Mesenchymal stem cell (in vitro differentiated cells and primary cell): ENCODE results near the gene PARM1.

Source experiments
- DNase-seq: peaks from one replicate; pipeline ENCODE4 v3.0.0-alpha.2; 2013
- H2AFZ ChIP-seq: one replicate; pipeline ENCODE4 v1.6.1; 2013; ENCODE audit warnings: low read depth, mild to moderate bottlenecking, control low read depth, inconsistent platforms, low read length, moderate library complexity
- H2AK5ac ChIP-seq: 2 replicates; pipeline ENCODE4 v1.6.1; 2013; ENCODE audit warnings: low read length, moderate library complexity, mild to moderate bottlenecking, inconsistent platforms; ENCODE audit not compliant: severe bottlenecking
- H2BK120ac ChIP-seq: one replicate; pipeline ENCODE4 v1.6.1; 2013; ENCODE audit warnings: low read depth, mild to moderate bottlenecking, inconsistent platforms, low read length, moderate library complexity
- H2BK12ac ChIP-seq, 2 experiments: one replicate each; pipeline ENCODE4 v1.6.1; 2013; ENCODE audit warnings: inconsistent platforms in 2 of 2, low read length in 2 of 2, mild to moderate bottlenecking in 2 of 2, moderate library complexity in 2 of 2, control low read depth in 1 of 2
- H2BK15ac ChIP-seq: one replicate; pipeline ENCODE4 v1.6.1; 2013; ENCODE audit warnings: mild to moderate bottlenecking, low read depth, inconsistent platforms; ENCODE audit not compliant: poor library complexity, severe bottlenecking
- H2BK5ac ChIP-seq: 2 replicates; pipeline ENCODE4 v1.6.1; 2013; ENCODE audit warnings: low read depth, mild to moderate bottlenecking, low read length, control low read depth, inconsistent platforms; ENCODE audit not compliant: poor library complexity, severe bottlenecking
- H3K14ac ChIP-seq, 2 experiments: one replicate each; pipeline ENCODE4 v1.6.1; 2013; ENCODE audit warnings: inconsistent platforms in 2 of 2, low read length in 2 of 2, control low read depth in 1 of 2, mild to moderate bottlenecking in 1 of 2, moderate library complexity in 1 of 2
- H3K18ac ChIP-seq, 2 experiments: one replicate each; pipeline ENCODE4 v1.6.1; 2013; ENCODE audit warnings: inconsistent platforms in 2 of 2, low read length in 2 of 2, control low read depth in 1 of 2, low read depth in 1 of 2, mild to moderate bottlenecking in 1 of 2
- H3K23ac ChIP-seq, 2 experiments: one replicate each; pipeline ENCODE4 v1.6.1; 2013; ENCODE audit warnings: inconsistent platforms in 2 of 2, low read length in 2 of 2, mild to moderate bottlenecking in 2 of 2, moderate library complexity in 2 of 2, control low read depth in 1 of 2
- H3K27ac ChIP-seq: 2 replicates; pipeline ENCODE4 v1.5.1; 2013; ENCODE audit warnings: mild to moderate bottlenecking, moderate library complexity, low read length, control low read depth, inconsistent platforms; ENCODE audit not compliant: poor library complexity, severe bottlenecking
- H3K27me3 ChIP-seq, 2 experiments: 2 replicates each; pipeline versions ENCODE4 v1.6.1 to v1.7.0; 2013; ENCODE audit warnings: low read length in 2 of 2, mild to moderate bottlenecking in 2 of 2, moderate library complexity in 2 of 2, control low read depth in 1 of 2, inconsistent platforms in 1 of 2; ENCODE audit not compliant: control insufficient read depth in 1 of 2, insufficient read depth in 1 of 2
- H3K36me3 ChIP-seq, 2 experiments: 2 replicates each; pipeline versions ENCODE4 v1.6.1 to v1.7.0; 2013; ENCODE audit warnings: low read length in 2 of 2, control low read depth in 1 of 2, inconsistent platforms in 1 of 2, low read depth in 1 of 2, mild to moderate bottlenecking in 1 of 2; ENCODE audit not compliant: insufficient read depth in 2 of 2, control insufficient read depth in 1 of 2
- H3K4ac ChIP-seq, 2 experiments: one replicate each; pipeline ENCODE4 v1.6.1; 2013; ENCODE audit warnings: inconsistent platforms in 2 of 2, low read length in 2 of 2, mild to moderate bottlenecking in 2 of 2, moderate library complexity in 2 of 2, control low read depth in 1 of 2, low read depth in 1 of 2
- H3K4me1 ChIP-seq: 2 replicates; pipeline ENCODE4 v1.6.1; 2013; ENCODE audit warnings: low read depth, low read length, control low read depth; ENCODE audit not compliant: control insufficient read depth, insufficient read depth
- H3K4me2 ChIP-seq: 2 replicates; pipeline ENCODE4 v1.6.1; 2013; ENCODE audit warnings: low read length, mild to moderate bottlenecking, inconsistent platforms; ENCODE audit not compliant: poor library complexity, severe bottlenecking
- H3K4me3 ChIP-seq, 2 experiments: 2 replicates each; pipeline versions ENCODE4 v1.5.1 to v1.7.0; 2013; ENCODE audit warnings: low read length in 2 of 2, mild to moderate bottlenecking in 2 of 2, control low read depth in 1 of 2, low read depth in 1 of 2; ENCODE audit not compliant: insufficient read depth in 1 of 2
- H3K79me1 ChIP-seq: replicated peaks from 2 replicates; pipeline ENCODE4 v1.6.1; 2013; ENCODE audit warnings: mild to moderate bottlenecking, control low read depth, low read length, inconsistent platforms; ENCODE audit not compliant: poor library complexity, severe bottlenecking
- H3K9ac ChIP-seq: 2 replicates; pipeline ENCODE4 v1.7.0; 2013; ENCODE audit warnings: mild to moderate bottlenecking, low read length, moderate library complexity
- H3K9me3 ChIP-seq: 2 replicates; pipeline ENCODE4 v1.7.0; 2013; ENCODE audit warnings: mild to moderate bottlenecking, low read length; ENCODE audit not compliant: control insufficient read depth
- H4K8ac ChIP-seq: one replicate; pipeline ENCODE4 v1.6.1; 2013; ENCODE audit warnings: inconsistent platforms, mild to moderate bottlenecking, low read length, moderate library complexity
- H4K91ac ChIP-seq: one replicate; pipeline ENCODE4 v1.6.1; 2013; ENCODE audit warnings: mild to moderate bottlenecking, low read length, inconsistent platforms
- WGBS: methylation state at CpG from one replicate; pipeline ENCODE4 v1.1.7; 2013; ENCODE audit warnings: mixed read lengths; 5-methylcytosine and 5-hydroxymethylcytosine counted together

Gene PARM1

GRCh38 chr4:75031775-75032174 is 98.9 kb downstream of the PARM1 start:
- Histone ChIP-seq H3K79me1 (no peaks in the 10 kb centered on the region), H2AFZ (no peak overlapping the region), H3K23ac (no peak overlapping the region), H3K14ac (no peak overlapping the region), H3K4me1 (no peaks in the 10 kb centered on the region), H3K4me2 (no peak overlapping the region), H2BK5ac (no peak overlapping the region), H2BK15ac (no peak overlapping the region), H3K27ac (no peak overlapping the region), H4K91ac (no peak overlapping the region), H3K4ac (no peak overlapping the region), H3K36me3 (no peaks in the 10 kb centered on the region), H3K9ac (no peak overlapping the region), H3K27me3 (no peaks in the 10 kb centered on the region), H4K8ac (no peak overlapping the region), H2AK5ac (no peak overlapping the region), H2BK120ac (no peak overlapping the region), H3K4me3 (no peak overlapping the region), H3K18ac (no peak overlapping the region), H3K9me3 (no peaks in the 10 kb centered on the region), H2BK12ac (no peak overlapping the region)
- WGBS = 100% methylated on average over 1 of the region's 1 CpG
- DNase-seq = no peak

DNA sequence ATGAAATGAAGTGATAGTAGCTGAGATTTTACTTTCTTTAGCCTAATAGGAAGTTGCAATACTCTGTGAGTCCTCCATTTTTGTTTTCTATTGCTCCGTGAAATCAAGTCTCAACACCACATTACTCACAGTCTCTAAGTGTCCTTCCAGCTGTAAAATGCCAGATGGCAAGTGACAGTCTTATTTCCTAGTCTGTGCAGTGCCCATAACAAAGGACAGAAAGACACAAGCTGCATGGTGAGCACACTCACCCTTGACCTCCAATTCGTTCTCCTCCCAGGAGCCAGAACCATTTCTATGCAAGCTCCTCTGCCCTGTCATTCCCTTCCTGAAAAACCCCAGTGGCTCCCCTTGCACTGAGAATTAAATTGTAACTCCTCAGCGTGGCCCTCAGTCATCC is 101.6 kb downstream of the PARM1 start:
- no peak overlapping the region for H2BK5ac ChIP-seq
- WGBS = 65% methylated on average over 3 of the region's 3 CpGs
- H3K9me3 ChIP-seq = no peaks in the 10 kb centered on the region
- H3K18ac ChIP-seq = no peak overlapping the region
- no peak overlapping the region for H2AK5ac ChIP-seq
- DNase-seq = no peak
- H3K4me1 ChIP-seq = no peaks in the 10 kb centered on the region
- H2AFZ ChIP-seq = no peak overlapping the region
- H2BK12ac ChIP-seq = no peak overlapping the region
- no peak overlapping the region for H3K4me3 ChIP-seq
- no peaks in the 10 kb centered on the region for H3K79me1 ChIP-seq
- no peak overlapping the region for H3K4me2 ChIP-seq
- no peaks in the 10 kb centered on the region for H3K36me3 ChIP-seq
- H3K9ac ChIP-seq = no peak overlapping the region
- H2BK120ac ChIP-seq = no peak overlapping the region
- H3K4ac ChIP-seq = no peak overlapping the region
- no peak overlapping the region for H4K8ac ChIP-seq
- no peak overlapping the region for H3K23ac ChIP-seq
- H3K27me3 ChIP-seq = no peaks in the 10 kb centered on the region
- H3K27ac ChIP-seq = no peak overlapping the region
- H3K14ac ChIP-seq = no peak overlapping the region
- no peak overlapping the region for H4K91ac ChIP-seq
- no peak overlapping the region for H2BK15ac ChIP-seq

DNA sequence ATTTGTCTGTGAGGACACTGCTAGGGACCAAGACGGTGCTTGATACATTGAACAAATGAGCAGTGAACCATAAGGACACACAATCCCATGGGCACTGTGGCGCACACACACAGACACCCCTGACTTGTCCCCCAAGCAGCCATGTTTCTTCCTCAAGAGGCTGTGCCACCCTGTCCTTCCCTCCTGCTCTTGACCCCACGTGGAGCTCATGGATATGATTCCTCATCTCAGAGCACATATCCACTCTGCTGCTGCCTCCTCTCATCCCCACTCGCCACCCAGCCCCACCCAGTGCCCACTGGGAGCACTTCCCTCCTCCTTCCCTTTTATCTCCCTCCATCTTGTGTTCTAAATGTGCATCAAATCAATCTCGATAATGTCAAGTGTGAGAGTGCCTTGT is 102.4 kb downstream of the PARM1 start:
- no peaks in the 10 kb centered on the region for H3K9me3 ChIP-seq
- no peak overlapping the region for H2AFZ ChIP-seq
- H3K36me3 ChIP-seq = no peaks in the 10 kb centered on the region
- H3K4me2 ChIP-seq = no peak overlapping the region
- H2BK12ac ChIP-seq = no peak overlapping the region
- H3K27ac ChIP-seq = no peak overlapping the region
- H2AK5ac ChIP-seq = no peak overlapping the region
- H3K23ac ChIP-seq = no peak overlapping the region
- no peak for DNase-seq
- no peaks in the 10 kb centered on the region for H3K27me3 ChIP-seq
- no peak overlapping the region for H2BK15ac ChIP-seq
- no peak overlapping the region for H3K9ac ChIP-seq
- H3K79me1 ChIP-seq = no peaks in the 10 kb centered on the region
- WGBS = 87% methylated on average over 5 of the region's 5 CpGs
- H4K8ac ChIP-seq = no peak overlapping the region
- H2BK5ac ChIP-seq = no peak overlapping the region
- H3K4ac ChIP-seq = no peak overlapping the region
- H3K18ac ChIP-seq = no peak overlapping the region
- H4K91ac ChIP-seq = no peak overlapping the region
- H3K4me1 ChIP-seq = no peaks in the 10 kb centered on the region
- H3K4me3 ChIP-seq = no peak overlapping the region
- H2BK120ac ChIP-seq = no peak overlapping the region
- H3K14ac ChIP-seq = no peak overlapping the region

GRCh38 chr4:75036046-75036830 is 103.3 kb downstream of the PARM1 start:
- no peak overlapping the region for H3K18ac ChIP-seq
- no peak overlapping the region for H3K23ac ChIP-seq
- no peaks in the 10 kb centered on the region for H3K4me1 ChIP-seq
- no peak overlapping the region for H4K8ac ChIP-seq
- H4K91ac ChIP-seq = no peak overlapping the region
- no peak overlapping the region for H2AK5ac ChIP-seq
- no peak overlapping the region for H3K9ac ChIP-seq
- H3K36me3 ChIP-seq = no peaks in the 10 kb centered on the region
- no peak overlapping the region for H2BK120ac ChIP-seq
- H3K27ac ChIP-seq = no peak overlapping the region
- H3K4ac ChIP-seq = no peak overlapping the region
- WGBS = 83% methylated on average over 2 of the region's 3 CpGs
- no peaks in the 10 kb centered on the region for H3K9me3 ChIP-seq
- H2BK5ac ChIP-seq = no peak overlapping the region
- H3K27me3 ChIP-seq = no peaks in the 10 kb centered on the region
- H2AFZ ChIP-seq = no peak overlapping the region
- no peak overlapping the region for H3K4me3 ChIP-seq
- no peak overlapping the region for H3K4me2 ChIP-seq
- no peaks in the 10 kb centered on the region for H3K79me1 ChIP-seq
- DNase-seq = no peak
- H2BK12ac ChIP-seq = no peak overlapping the region
- H2BK15ac ChIP-seq = no peak overlapping the region
- H3K14ac ChIP-seq = no peak overlapping the region
